K562 (cell line): ENCODE measurements around the gene ABCC10. TPM values are rescaled to one million over a fixed set of nuclear protein-coding genes. Genes with fewer than 3 reads are reported as not detected.

Experiments
- BCLAF1 ChIP-seq, 2 experiments: fragments of 450-650 bp in 1 of 2; IDR thresholded peaks; 2 replicates each; pipeline ENCODE4 v1.6.1; 2011 to 2017; ENCODE audit warnings: low read depth in 2 of 2, antibody characterized with exemption in 1 of 2, borderline replicate concordance in 1 of 2, low read length in 1 of 2, mild to moderate bottlenecking in 1 of 2, mixed read lengths in 1 of 2; ENCODE audit not compliant: control insufficient read depth in 1 of 2
- BRF1 ChIP-seq: IDR thresholded peaks from 3 replicates; pipeline ENCODE4 v1.6.1; 2011; ENCODE audit warnings: borderline replicate concordance, mild to moderate bottlenecking; ENCODE audit not compliant: insufficient read length; ENCODE audit errors: extremely low read depth
- CBX1 ChIP-seq: sonication (generic); IDR thresholded peaks from 2 replicates; pipeline ENCODE4 v1.6.1; 2016; ENCODE audit warnings: antibody characterized with exemption, low read depth, mild to moderate bottlenecking
- CCNT2 ChIP-seq: IDR thresholded peaks from 2 replicates; pipeline ENCODE4 v1.6.1; 2011; ENCODE audit warnings: borderline replicate concordance, low read depth, mild to moderate bottlenecking, moderate library complexity, mixed read lengths, low read length; ENCODE audit not compliant: insufficient read length; ENCODE audit errors: extremely low read depth
- DIDO1 ChIP-seq: fragments of 450-650 bp; IDR thresholded peaks from 2 replicates; pipeline ENCODE4 v1.6.1; 2016; ENCODE audit warnings: low read depth, missing biosample characterization, missing genetic modification characterization
- GMEB1 ChIP-seq: fragments of 250-450 bp; sonication (Bioruptor Pico); IDR thresholded peaks from 2 replicates; pipeline ENCODE4 v1.4.0; 2020; ENCODE audit warnings: mild to moderate bottlenecking
- HMBOX1 ChIP-seq: sonication (generic); IDR thresholded peaks from 2 replicates; pipeline ENCODE4 v1.6.1; 2016
- HOXB6 ChIP-seq: fragments of 250-450 bp; sonication (Bioruptor Pico); IDR thresholded peaks from 2 replicates; pipeline ENCODE4 v1.5.1; 2022; ENCODE audit warnings: mild to moderate bottlenecking, borderline replicate concordance
- HSF4 ChIP-seq: fragments of 250-450 bp; sonication (Bioruptor Pico); IDR thresholded peaks from 2 replicates; pipeline ENCODE4 v2.1.2; 2022; ENCODE audit warnings: mild to moderate bottlenecking, moderate library complexity, borderline replicate concordance
- MTA1 ChIP-seq: fragments of 450-650 bp; IDR thresholded peaks from 2 replicates; pipeline ENCODE4 v1.6.1; 2017; ENCODE audit warnings: borderline replicate concordance
- NFIC ChIP-seq: fragments of 450-650 bp; IDR thresholded peaks from 2 replicates; pipeline ENCODE4 v1.6.1; 2017; ENCODE audit warnings: mild to moderate bottlenecking, inconsistent platforms
- PTRF ChIP-seq: fragments of 450-650 bp; IDR thresholded peaks from 2 replicates; pipeline ENCODE4 v1.6.1; 2016; ENCODE audit warnings: mild to moderate bottlenecking, missing genetic modification characterization, missing compliant biosample characterization
- RBFOX2 ChIP-seq: fragments of 200-400 bp; formaldehyde crosslinking; IDR thresholded peaks from 2 replicates; pipeline ENCODE4 v1.6.1; 2017; ENCODE audit warnings: low read depth, mild to moderate bottlenecking, low read length, moderate library complexity
- SMAD4 ChIP-seq: fragments of 250-450 bp; sonication (Bioruptor Pico); conservative IDR thresholded peaks from 2 replicates; pipeline ENCODE4 v1.8.0; 2021; ENCODE audit warnings: inconsistent platforms, mild to moderate bottlenecking, moderate library complexity
- SMARCE1 ChIP-seq: fragments of 450-650 bp; IDR thresholded peaks from 2 replicates; pipeline ENCODE4 v1.7.1; 2016; ENCODE audit warnings: mild to moderate bottlenecking
- SNIP1 ChIP-seq: fragments of 450-650 bp; IDR thresholded peaks from 2 replicates; pipeline ENCODE4 v1.7.1; 2017; ENCODE audit warnings: low read depth, mild to moderate bottlenecking
- SOX6 ChIP-seq: fragments of 450-650 bp; IDR thresholded peaks from 2 replicates; pipeline ENCODE4 v1.6.1; 2014; ENCODE audit warnings: mild to moderate bottlenecking
- TBP ChIP-seq: optimal IDR thresholded peaks from 2 replicates; pipeline ENCODE3; 2011; ENCODE audit warnings: low read depth, low read length, improper control_type of control experiment
- XRCC5 ChIP-seq: fragments of 200-400 bp; formaldehyde crosslinking; IDR thresholded peaks from 2 replicates; pipeline ENCODE4 v1.6.1; 2017; ENCODE audit warnings: low read depth, mild to moderate bottlenecking, low read length
- ZBTB49 ChIP-seq: sonication (generic); formaldehyde crosslinking; IDR thresholded peaks from 2 replicates; pipeline ENCODE4 v1.8.0; 2022; ENCODE audit warnings: missing genetic modification reagents, mild to moderate bottlenecking, borderline replicate concordance
- polyA plus RNA-seq, 8 experiments: library from polyadenylated mRNA; depleted of rRNA in 4 of 8; stranded (reverse) in 5 of 8; unstranded in 3 of 8; fragments of >200 nt; fragmentation: Nextera tagmentation in 2 of 8; fragmentation: Illumina TruSeq in 1 of 8; extraction: Ambion mirVana in 2 of 8; extraction: Trizol in 1 of 8; gene quantifications; 2 replicates each; pipeline versions ENCODE4 v1.2.1 to v1.2.3, GENCODE V29; 2011 to 2014; ENCODE audit warnings: inconsistent platforms in 1 of 8, missing spikeins in 1 of 8
- total RNA-seq, 7 experiments: library from RNA; depleted of rRNA in 6 of 7; stranded (reverse); fragments of >200 nt in 6 of 7; fragmentation: Illumina TruSeq in 2 of 7; extraction: Trizol in 2 of 7; gene quantifications; 2 replicates each; pipeline versions ENCODE4 v1.2.1 to v1.2.3, GENCODE V29; 2011 to 2021; ENCODE audit warnings: low replicate concordance in 1 of 7

The ABCC10 gene
- total and polyA plus RNA-seq, 9 of the 15 experiments (the other 6 are each of a cell fraction or from before 2014, with no cell fraction given): 2.4 to 29.1 (median 13.7) TPM

- TF ChIP-seq HMBOX1 (no peak), HSF4 (CRISPR knock-in tag) (no peak), NFIC (peak; percentile 50; the same call in 1 of the 2 replicates), MTA1 (no peak), HOXB6 (CRISPR knock-in tag) (no peak; the same call in 1 of the 2 replicates), BRF1 (no peak), PTRF (no peak), DIDO1 (tag) (peak; percentile 75; the same call in 1 of the 2 replicates), SMAD4 (CRISPR knock-in tag) (peak; percentile 59), RBFOX2 (peak; percentile 92), SOX6 (no peak), BCLAF1 (IDR thresholded peaks at IDR 0.05; ENCODE audit: borderline replicate concordance in 1 of 2, control insufficient read depth in 1 of 2, low read depth in 2 of 2, low read length in 1 of 2) (no peak; a peak in 1 of 4 replicates), ZBTB49 (CRISPR knock-in tag) (no peak), CCNT2 (peak; percentile 49), XRCC5 (peak; percentile 84), GMEB1 (peak; percentile 66), CBX1 (peak; percentile 76; the same call in 1 of the 2 replicates), SMARCE1 (peak; percentile 61; the same call in 1 of the 2 replicates), TBP (peak; percentile 76), SNIP1 (no peak)
Measured at GRCh38 chr6:43427406-43428111, at the start of gene ABCC10 (continued).
